ENCODE results near the gene KCNK5.

The KCNK5 gene

DNA sequence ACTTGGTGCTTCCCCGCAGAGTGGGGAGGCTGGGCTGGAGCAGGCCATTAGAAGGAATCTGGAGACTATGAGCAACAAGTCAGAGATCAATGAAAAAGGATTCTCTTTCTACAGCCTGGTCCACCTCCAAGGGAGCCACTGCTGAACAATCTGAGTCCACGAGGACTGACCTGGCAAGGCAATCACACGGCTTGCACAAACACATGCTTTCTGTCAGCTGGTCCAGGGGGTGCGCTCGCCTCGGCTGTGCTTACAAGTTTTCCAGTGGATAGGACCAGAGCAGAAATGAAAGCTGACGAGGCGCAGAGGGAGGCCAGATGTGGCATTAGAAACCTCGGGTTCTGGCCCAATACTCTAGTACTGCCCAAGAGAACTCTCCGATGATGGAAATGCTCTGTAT, 18.1 kb downstream of the KCNK5 start:
- no peak overlapping the region for H3K4me3 ChIP-seq (IDR thresholded peaks at IDR 0.05; ENCODE audit: insufficient read depth, low read depth, low read length)
- H3K36me3 ChIP-seq (ENCODE audit: insufficient read depth): no peaks in the 10 kb centered on the region
- no peak overlapping the region for H3K4me2 ChIP-seq
- H4K20me1 ChIP-seq (ENCODE audit: insufficient read depth): no peaks in the 10 kb centered on the region
- no peaks in the 10 kb centered on the region for H3K79me2 ChIP-seq (ENCODE audit: insufficient read depth, low read depth)
- no peak overlapping the region for H2AFZ ChIP-seq (ENCODE audit: low read depth)
- TF ChIP-seq, protein P1, sequence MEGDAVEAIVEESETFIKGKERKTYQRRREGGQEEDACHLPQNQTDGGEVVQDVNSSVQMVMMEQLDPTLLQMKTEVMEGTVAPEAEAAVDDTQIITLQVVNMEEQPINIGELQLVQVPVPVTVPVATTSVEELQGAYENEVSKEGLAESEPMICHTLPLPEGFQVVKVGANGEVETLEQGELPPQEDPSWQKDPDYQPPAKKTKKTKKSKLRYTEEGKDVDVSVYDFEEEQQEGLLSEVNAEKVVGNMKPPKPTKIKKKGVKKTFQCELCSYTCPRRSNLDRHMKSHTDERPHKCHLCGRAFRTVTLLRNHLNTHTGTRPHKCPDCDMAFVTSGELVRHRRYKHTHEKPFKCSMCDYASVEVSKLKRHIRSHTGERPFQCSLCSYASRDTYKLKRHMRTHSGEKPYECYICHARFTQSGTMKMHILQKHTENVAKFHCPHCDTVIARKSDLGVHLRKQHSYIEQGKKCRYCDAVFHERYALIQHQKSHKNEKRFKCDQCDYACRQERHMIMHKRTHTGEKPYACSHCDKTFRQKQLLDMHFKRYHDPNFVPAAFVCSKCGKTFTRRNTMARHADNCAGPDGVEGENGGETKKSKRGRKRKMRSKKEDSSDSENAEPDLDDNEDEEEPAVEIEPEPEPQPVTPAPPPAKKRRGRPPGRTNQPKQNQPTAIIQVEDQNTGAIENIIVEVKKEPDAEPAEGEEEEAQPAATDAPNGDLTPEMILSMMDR (conservative IDR thresholded peaks at IDR 0.05; ENCODE audit: low read depth, low read length): no peak
- H3K27me3 ChIP-seq (ENCODE audit: insufficient read depth, low read depth): no peaks in the 10 kb centered on the region
- no peak overlapping the region for H3K9ac ChIP-seq
- H3K27ac ChIP-seq: no peak overlapping the region
- H3K4me1 ChIP-seq (ENCODE audit: low read depth, poor library complexity, severe bottlenecking): no peaks in the 10 kb centered on the region

DNA sequence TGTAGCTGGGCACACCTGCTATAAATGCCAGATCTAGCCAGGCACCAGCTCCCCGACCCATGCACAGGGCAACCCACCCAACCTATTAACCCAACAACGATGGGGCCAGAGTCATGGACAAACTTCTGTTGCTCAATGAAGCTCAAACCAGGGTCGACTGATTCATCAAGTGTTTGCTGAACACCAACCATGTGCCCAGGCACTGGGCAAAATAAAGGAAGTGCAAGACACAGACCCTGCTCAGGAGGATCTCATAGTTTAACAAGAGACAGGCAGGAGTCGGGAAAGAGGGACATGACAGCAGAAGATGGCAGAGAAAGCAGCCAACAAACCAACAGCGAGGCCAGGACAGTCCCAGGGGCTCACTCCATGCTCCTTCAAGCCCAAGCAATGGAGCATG, 18.8 kb downstream of the KCNK5 start:
- Histone ChIP-seq H3K4me1 (ENCODE audit: low read depth, poor library complexity, severe bottlenecking) (no peaks in the 10 kb centered on the region), H3K27me3 (ENCODE audit: insufficient read depth, low read depth) (no peaks in the 10 kb centered on the region), H3K36me3 (ENCODE audit: insufficient read depth) (no peaks in the 10 kb centered on the region), H3K4me2 (no peak overlapping the region), H3K79me2 (ENCODE audit: insufficient read depth, low read depth) (no peaks in the 10 kb centered on the region), H2AFZ (ENCODE audit: low read depth) (no peak overlapping the region), H3K27ac (no peak overlapping the region), H3K9ac (no peak overlapping the region), H3K4me3 (IDR thresholded peaks at IDR 0.05; ENCODE audit: insufficient read depth, low read depth, low read length) (no peak overlapping the region), H4K20me1 (ENCODE audit: insufficient read depth) (no peaks in the 10 kb centered on the region)
- TF ChIP-seq, protein P1 (conservative IDR thresholded peaks at IDR 0.05; ENCODE audit: low read depth, low read length): no peak

DNA sequence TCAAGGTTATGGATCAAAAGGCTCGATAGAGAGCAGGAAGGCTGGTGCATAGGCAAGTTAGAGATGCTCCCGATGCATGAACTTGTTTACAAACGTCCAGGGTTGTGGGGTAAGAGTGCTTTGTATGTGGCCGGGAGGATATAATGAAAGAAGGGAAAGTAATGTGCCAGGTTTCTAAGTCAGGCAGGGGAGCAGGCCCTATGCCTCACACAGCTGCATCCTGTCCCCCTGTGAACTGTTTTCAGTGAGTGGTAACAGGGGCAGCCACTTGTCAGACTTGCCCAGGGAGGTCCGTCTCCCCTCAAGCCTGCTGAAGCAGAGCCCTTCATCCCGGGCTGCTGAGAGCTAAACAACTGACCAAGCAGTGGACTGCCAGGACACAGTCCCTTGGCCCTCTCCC, 19.4 kb downstream of the KCNK5 start:
- H3K4me2 ChIP-seq: no peak overlapping the region
- H3K27ac ChIP-seq: no peak overlapping the region
- H3K79me2 ChIP-seq (ENCODE audit: insufficient read depth, low read depth): no peaks in the 10 kb centered on the region
- no peaks in the 10 kb centered on the region for H3K36me3 ChIP-seq (ENCODE audit: insufficient read depth)
- H4K20me1 ChIP-seq (ENCODE audit: insufficient read depth): no peaks in the 10 kb centered on the region
- no peak overlapping the region for H3K4me3 ChIP-seq (IDR thresholded peaks at IDR 0.05; ENCODE audit: insufficient read depth, low read depth, low read length)
- TF ChIP-seq, protein P1 (conservative IDR thresholded peaks at IDR 0.05; ENCODE audit: low read depth, low read length): no peak
- no peaks in the 10 kb centered on the region for H3K4me1 ChIP-seq (ENCODE audit: low read depth, poor library complexity, severe bottlenecking)
- no peak overlapping the region for H2AFZ ChIP-seq (ENCODE audit: low read depth)
- no peak overlapping the region for H3K9ac ChIP-seq
- H3K27me3 ChIP-seq (ENCODE audit: insufficient read depth, low read depth): no peaks in the 10 kb centered on the region

DNA sequence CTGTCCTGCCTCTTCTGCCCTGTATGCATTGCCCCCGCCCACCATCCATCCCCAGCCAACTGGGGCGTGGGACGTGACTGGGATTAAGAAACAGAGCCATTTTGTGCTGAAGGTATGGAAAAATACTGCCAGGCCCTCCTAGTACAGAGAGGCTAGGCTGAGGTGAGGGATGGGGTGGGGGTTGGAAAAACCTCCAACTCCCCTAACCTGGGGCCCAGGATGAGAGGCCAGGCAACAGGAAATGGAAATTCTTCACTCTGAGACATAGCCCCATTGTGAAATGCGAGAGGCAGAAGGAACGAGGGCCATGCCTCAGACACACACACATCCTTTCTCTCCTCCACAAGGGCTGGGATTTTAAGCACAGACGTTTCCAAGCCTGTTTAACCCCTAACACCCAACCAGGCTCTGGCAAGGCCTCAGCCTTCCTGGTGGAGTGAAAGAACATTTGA, 19.9 kb downstream of the KCNK5 start:
- no peaks in the 10 kb centered on the region for H3K79me2 ChIP-seq (ENCODE audit: insufficient read depth, low read depth)
- no peaks in the 10 kb centered on the region for H3K36me3 ChIP-seq (ENCODE audit: insufficient read depth)
- H3K4me2 ChIP-seq: no peak overlapping the region

More for the DNA sequence above, 19.9 kb downstream of the KCNK5 start:
- Histone ChIP-seq H3K27ac (no peak overlapping the region), H2AFZ (ENCODE audit: low read depth) (no peak overlapping the region), H4K20me1 (ENCODE audit: insufficient read depth) (no peaks in the 10 kb centered on the region), H3K4me3 (IDR thresholded peaks at IDR 0.05; ENCODE audit: insufficient read depth, low read depth, low read length) (no peak overlapping the region), H3K27me3 (ENCODE audit: insufficient read depth, low read depth) (no peaks in the 10 kb centered on the region), H3K9ac (no peak overlapping the region), H3K4me1 (ENCODE audit: low read depth, poor library complexity, severe bottlenecking) (no peaks in the 10 kb centered on the region)
- TF ChIP-seq, protein P1 (conservative IDR thresholded peaks at IDR 0.05; ENCODE audit: low read depth, low read length): no peak

All from KMS-11 (cell line).